Tibial nerve (tissue), 4 donors: ENCODE data around the gene MAP4K2.

Experiments
- CTCF ChIP-seq, 5 experiments: fragments of 200-600 bp in 3 of 5; fragments of 450-650 bp in 2 of 5; sonication (generic) in 3 of 5; IDR thresholded peaks; one replicate each; pipeline ENCODE4 v1.5.1; 2016 to 2019; ENCODE audit warnings: antibody characterized with exemption in 5 of 5, mild to moderate bottlenecking in 3 of 5, moderate library complexity in 2 of 5
- EP300 ChIP-seq, 2 donors: sonication (generic); formaldehyde crosslinking; IDR thresholded peaks; one replicate each; pipeline ENCODE4 v1.6.1; 2017; ENCODE audit warnings: antibody characterized with exemption in 2 of 2, mild to moderate bottlenecking in 1 of 2
- POLR2A ChIP-seq, 2 donors: fragments of 450-650 bp; IDR thresholded peaks; one replicate each; pipeline ENCODE4 v1.6.1; 2017; ENCODE audit warnings: antibody characterized with exemption in 2 of 2, mild to moderate bottlenecking in 2 of 2, moderate library complexity in 2 of 2

GRCh38 chr11:64757549-64758329, 45.3 kb downstream of the MAP4K2 start:
- TF ChIP-seq CTCF (IDR thresholded peaks at IDR 0.05): no peak
- no peak for TF ChIP-seq EP300 (IDR thresholded peaks at IDR 0.05)
- no peak for TF ChIP-seq POLR2A (IDR thresholded peaks at IDR 0.05)
